Measurements from ENCODE around the gene HS1BP3. TPM values are rescaled to one million over a fixed set of nuclear protein-coding genes. Genes with fewer than 3 reads are reported as not detected.

Gene HS1BP3
- total and polyA plus RNA-seq, 2 of the 4 experiments (the other 2 are of a cell fraction): 9.0 to 14.8 TPM

DNA sequence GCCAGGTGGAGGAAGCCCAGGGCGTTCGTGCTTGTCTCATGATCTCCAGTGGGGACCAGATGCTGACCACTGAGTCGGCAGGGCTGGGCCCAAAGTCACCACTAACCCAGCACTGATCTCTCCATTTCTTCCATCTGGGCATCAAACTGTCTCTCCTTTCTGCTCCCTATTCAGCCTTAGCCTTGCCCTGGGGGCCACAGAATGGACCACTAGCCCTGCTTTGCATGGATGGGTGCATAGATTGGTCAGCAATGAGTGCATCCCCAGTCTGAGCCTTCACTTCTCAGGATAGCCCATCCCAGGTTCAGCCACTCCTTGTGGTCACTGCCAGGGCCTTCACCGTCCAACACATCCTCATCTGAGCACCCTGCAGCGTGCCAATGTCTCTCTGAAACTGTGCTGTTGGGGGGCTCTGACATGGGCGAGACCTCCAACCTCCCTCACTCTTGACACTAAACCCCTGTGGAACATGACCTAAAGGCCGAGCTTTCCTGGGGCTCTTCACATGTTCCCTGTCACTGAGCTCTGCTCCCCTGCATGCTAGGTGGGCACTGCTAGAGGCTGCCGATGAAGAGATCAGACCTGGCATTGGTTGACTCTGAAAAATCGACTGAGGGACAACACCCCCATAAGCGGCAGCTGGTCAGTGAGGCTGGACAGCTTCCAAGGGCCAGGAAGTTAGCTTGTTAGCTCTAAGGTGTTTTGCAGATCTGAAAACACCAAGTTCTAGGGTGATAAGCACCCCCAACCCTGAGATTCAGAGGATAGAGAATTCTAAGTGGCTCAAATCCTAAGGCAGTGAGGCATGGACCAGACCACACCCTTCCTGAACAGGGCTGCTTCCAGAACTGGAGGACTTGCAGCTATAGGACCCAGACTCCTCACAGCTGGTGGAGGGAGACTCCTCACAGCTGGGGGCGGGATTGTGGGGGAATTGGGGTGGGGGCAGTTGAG lies 61.7 kb downstream of the HS1BP3 start (continued):
- no peak for TF ChIP-seq MXI1 (IDR thresholded peaks at IDR 0.05; ENCODE audit: borderline replicate concordance, low read depth, low read length)
- no peak for TF ChIP-seq NFE2L2 (IDR thresholded peaks at IDR 0.05; ENCODE audit: low read depth, low read length)
